WTC11 (cell line): ENCODE results near the gene FBXO28.

Experiments used
- ELF4 ChIP-seq: sonication (generic); formaldehyde crosslinking; IDR thresholded peaks from 2 replicates; pipeline ENCODE4 v1.8.1; 2022; ENCODE audit warnings: low read depth, mild to moderate bottlenecking, moderate library complexity, missing genetic modification reagents
- IRF2 ChIP-seq: sonication (generic); formaldehyde crosslinking; IDR thresholded peaks from 2 replicates; pipeline ENCODE4 v1.8.0; 2022; ENCODE audit warnings: low read depth, missing genetic modification reagents, borderline replicate concordance
- RELA ChIP-seq: sonication (generic); formaldehyde crosslinking; IDR thresholded peaks from 2 replicates; pipeline ENCODE4 v1.8.1; 2022; ENCODE audit warnings: missing genetic modification reagents, mild to moderate bottlenecking, borderline replicate concordance
- SMAD4 ChIP-seq: sonication (generic); formaldehyde crosslinking; IDR thresholded peaks from 2 replicates; pipeline ENCODE4 v1.8.0; 2022; ENCODE audit warnings: mild to moderate bottlenecking, missing genetic modification reagents
- ZNF263 ChIP-seq: sonication (generic); formaldehyde crosslinking; IDR thresholded peaks from 2 replicates; pipeline ENCODE4 v1.8.1; 2022; ENCODE audit warnings: low read depth, mild to moderate bottlenecking, moderate library complexity, missing genetic modification reagents
- TF ChIP-seq, protein P1 (sequence below): fragments of 200-600 bp; IDR thresholded peaks from 2 replicates; pipeline ENCODE4 v1.8.0; 2022; ENCODE audit warnings: antibody characterized with exemption
- TF ChIP-seq, protein P2 (sequence below): sonication (generic); formaldehyde crosslinking; IDR thresholded peaks from 2 replicates; pipeline ENCODE4 v1.8.1; 2023; ENCODE audit warnings: mild to moderate bottlenecking, moderate library complexity, missing genetic modification reagents
- TF ChIP-seq, protein P3 (sequence below): sonication (generic); formaldehyde crosslinking; IDR thresholded peaks from 2 replicates; pipeline ENCODE4 v1.8.0; 2023; ENCODE audit warnings: missing genetic modification reagents
- TF ChIP-seq, protein P4 (sequence below): sonication (generic); formaldehyde crosslinking; conservative IDR thresholded peaks from 2 replicates; pipeline ENCODE4 v1.8.1; 2023; ENCODE audit warnings: mild to moderate bottlenecking, low read depth, missing genetic modification reagents, moderate library complexity
- TF ChIP-seq, protein P5 (sequence below): sonication (generic); formaldehyde crosslinking; IDR thresholded peaks from 2 replicates; pipeline ENCODE4 v1.8.0; 2022; ENCODE audit warnings: missing genetic modification reagents
- TF ChIP-seq, protein P6 (sequence below): sonication (generic); formaldehyde crosslinking; IDR thresholded peaks from 2 replicates; pipeline ENCODE4 v1.8.1; 2022; ENCODE audit warnings: low read depth, mild to moderate bottlenecking, moderate library complexity, missing genetic modification reagents, borderline replicate concordance
- TF ChIP-seq, protein P7 (sequence below): sonication (generic); formaldehyde crosslinking; IDR thresholded peaks from 2 replicates; pipeline ENCODE4 v1.8.1; 2022; ENCODE audit warnings: missing genetic modification reagents, borderline replicate concordance
- TF ChIP-seq, protein P8 (sequence below): sonication (generic); formaldehyde crosslinking; IDR thresholded peaks from 2 replicates; pipeline ENCODE4 v1.8.1; 2023; ENCODE audit warnings: mild to moderate bottlenecking, missing genetic modification reagents, borderline replicate concordance

DNA sequence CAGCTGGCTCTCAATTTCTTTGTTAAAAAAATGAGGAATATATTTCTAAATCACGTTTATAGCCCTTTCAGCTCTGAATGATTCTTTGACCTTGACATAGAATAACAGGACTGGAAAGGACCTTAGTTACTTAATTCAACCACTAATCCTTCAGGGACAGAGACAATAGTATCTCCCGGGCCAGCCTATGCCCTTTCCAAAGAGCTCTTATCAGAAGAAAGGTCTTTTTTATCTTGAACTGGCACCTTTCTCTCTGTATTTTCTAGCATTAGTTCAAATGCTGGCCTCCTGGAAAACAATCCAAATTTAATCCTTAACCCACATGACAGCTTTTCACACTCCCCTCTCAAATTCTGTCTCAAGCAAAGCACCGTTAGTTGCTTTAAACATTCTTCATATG lies 44.8 kb upstream of the FBXO28 start:
- TF ChIP-seq, protein P1, sequence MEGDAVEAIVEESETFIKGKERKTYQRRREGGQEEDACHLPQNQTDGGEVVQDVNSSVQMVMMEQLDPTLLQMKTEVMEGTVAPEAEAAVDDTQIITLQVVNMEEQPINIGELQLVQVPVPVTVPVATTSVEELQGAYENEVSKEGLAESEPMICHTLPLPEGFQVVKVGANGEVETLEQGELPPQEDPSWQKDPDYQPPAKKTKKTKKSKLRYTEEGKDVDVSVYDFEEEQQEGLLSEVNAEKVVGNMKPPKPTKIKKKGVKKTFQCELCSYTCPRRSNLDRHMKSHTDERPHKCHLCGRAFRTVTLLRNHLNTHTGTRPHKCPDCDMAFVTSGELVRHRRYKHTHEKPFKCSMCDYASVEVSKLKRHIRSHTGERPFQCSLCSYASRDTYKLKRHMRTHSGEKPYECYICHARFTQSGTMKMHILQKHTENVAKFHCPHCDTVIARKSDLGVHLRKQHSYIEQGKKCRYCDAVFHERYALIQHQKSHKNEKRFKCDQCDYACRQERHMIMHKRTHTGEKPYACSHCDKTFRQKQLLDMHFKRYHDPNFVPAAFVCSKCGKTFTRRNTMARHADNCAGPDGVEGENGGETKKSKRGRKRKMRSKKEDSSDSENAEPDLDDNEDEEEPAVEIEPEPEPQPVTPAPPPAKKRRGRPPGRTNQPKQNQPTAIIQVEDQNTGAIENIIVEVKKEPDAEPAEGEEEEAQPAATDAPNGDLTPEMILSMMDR, result no peak
- TF ChIP-seq, protein P2, sequence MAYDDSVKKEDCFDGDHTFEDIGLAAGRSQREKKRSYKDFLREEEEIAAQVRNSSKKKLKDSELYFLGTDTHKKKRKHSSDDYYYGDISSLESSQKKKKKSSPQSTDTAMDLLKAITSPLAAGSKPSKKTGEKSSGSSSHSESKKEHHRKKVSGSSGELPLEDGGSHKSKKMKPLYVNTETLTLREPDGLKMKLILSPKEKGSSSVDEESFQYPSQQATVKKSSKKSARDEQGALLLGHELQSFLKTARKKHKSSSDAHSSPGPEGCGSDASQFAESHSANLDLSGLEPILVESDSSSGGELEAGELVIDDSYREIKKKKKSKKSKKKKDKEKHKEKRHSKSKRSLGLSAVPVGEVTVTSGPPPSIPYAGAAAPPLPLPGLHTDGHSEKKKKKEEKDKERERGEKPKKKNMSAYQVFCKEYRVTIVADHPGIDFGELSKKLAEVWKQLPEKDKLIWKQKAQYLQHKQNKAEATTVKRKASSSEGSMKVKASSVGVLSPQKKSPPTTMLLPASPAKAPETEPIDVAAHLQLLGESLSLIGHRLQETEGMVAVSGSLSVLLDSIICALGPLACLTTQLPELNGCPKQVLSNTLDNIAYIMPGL (CRISPR knock-in tag), result no peak
- no peak for TF ChIP-seq RELA (CRISPR knock-in tag)
- TF ChIP-seq, protein P3, sequence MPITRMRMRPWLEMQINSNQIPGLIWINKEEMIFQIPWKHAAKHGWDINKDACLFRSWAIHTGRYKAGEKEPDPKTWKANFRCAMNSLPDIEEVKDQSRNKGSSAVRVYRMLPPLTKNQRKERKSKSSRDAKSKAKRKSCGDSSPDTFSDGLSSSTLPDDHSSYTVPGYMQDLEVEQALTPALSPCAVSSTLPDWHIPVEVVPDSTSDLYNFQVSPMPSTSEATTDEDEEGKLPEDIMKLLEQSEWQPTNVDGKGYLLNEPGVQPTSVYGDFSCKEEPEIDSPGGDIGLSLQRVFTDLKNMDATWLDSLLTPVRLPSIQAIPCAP (CRISPR knock-in tag), result no peak
- TF ChIP-seq, protein P4, sequence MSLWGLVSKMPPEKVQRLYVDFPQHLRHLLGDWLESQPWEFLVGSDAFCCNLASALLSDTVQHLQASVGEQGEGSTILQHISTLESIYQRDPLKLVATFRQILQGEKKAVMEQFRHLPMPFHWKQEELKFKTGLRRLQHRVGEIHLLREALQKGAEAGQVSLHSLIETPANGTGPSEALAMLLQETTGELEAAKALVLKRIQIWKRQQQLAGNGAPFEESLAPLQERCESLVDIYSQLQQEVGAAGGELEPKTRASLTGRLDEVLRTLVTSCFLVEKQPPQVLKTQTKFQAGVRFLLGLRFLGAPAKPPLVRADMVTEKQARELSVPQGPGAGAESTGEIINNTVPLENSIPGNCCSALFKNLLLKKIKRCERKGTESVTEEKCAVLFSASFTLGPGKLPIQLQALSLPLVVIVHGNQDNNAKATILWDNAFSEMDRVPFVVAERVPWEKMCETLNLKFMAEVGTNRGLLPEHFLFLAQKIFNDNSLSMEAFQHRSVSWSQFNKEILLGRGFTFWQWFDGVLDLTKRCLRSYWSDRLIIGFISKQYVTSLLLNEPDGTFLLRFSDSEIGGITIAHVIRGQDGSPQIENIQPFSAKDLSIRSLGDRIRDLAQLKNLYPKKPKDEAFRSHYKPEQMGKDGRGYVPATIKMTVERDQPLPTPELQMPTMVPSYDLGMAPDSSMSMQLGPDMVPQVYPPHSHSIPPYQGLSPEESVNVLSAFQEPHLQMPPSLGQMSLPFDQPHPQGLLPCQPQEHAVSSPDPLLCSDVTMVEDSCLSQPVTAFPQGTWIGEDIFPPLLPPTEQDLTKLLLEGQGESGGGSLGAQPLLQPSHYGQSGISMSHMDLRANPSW (CRISPR knock-in tag), result no peak
- no peak for TF ChIP-seq ZNF263 (CRISPR knock-in tag)
- no peak for TF ChIP-seq SMAD4
- TF ChIP-seq ELF4, result no peak
- TF ChIP-seq, protein P5, sequence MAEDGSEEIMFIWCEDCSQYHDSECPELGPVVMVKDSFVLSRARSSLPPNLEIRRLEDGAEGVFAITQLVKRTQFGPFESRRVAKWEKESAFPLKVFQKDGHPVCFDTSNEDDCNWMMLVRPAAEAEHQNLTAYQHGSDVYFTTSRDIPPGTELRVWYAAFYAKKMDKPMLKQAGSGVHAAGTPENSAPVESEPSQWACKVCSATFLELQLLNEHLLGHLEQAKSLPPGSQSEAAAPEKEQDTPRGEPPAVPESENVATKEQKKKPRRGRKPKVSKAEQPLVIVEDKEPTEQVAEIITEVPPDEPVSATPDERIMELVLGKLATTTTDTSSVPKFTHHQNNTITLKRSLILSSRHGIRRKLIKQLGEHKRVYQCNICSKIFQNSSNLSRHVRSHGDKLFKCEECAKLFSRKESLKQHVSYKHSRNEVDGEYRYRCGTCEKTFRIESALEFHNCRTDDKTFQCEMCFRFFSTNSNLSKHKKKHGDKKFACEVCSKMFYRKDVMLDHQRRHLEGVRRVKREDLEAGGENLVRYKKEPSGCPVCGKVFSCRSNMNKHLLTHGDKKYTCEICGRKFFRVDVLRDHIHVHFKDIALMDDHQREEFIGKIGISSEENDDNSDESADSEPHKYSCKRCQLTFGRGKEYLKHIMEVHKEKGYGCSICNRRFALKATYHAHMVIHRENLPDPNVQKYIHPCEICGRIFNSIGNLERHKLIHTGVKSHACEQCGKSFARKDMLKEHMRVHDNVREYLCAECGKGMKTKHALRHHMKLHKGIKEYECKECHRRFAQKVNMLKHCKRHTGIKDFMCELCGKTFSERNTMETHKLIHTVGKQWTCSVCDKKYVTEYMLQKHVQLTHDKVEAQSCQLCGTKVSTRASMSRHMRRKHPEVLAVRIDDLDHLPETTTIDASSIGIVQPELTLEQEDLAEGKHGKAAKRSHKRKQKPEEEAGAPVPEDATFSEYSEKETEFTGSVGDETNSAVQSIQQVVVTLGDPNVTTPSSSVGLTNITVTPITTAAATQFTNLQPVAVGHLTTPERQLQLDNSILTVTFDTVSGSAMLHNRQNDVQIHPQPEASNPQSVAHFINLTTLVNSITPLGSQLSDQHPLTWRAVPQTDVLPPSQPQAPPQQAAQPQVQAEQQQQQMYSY, result no peak
- TF ChIP-seq, protein P6, sequence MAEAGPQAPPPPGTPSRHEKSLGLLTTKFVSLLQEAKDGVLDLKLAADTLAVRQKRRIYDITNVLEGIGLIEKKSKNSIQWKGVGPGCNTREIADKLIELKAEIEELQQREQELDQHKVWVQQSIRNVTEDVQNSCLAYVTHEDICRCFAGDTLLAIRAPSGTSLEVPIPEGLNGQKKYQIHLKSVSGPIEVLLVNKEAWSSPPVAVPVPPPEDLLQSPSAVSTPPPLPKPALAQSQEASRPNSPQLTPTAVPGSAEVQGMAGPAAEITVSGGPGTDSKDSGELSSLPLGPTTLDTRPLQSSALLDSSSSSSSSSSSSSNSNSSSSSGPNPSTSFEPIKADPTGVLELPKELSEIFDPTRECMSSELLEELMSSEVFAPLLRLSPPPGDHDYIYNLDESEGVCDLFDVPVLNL (CRISPR knock-in tag), result no peak
- TF ChIP-seq, protein P7, sequence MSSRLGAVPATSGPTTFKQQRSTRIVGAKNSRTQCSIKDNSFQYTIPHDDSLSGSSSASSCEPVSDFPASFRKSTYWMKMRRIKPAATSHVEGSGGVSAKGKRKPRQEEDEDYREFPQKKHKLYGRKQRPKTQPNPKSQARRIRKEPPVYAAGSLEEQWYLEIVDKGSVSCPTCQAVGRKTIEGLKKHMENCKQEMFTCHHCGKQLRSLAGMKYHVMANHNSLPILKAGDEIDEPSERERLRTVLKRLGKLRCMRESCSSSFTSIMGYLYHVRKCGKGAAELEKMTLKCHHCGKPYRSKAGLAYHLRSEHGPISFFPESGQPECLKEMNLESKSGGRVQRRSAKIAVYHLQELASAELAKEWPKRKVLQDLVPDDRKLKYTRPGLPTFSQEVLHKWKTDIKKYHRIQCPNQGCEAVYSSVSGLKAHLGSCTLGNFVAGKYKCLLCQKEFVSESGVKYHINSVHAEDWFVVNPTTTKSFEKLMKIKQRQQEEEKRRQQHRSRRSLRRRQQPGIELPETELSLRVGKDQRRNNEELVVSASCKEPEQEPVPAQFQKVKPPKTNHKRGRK, result no peak
- no peak for TF ChIP-seq IRF2 (CRISPR knock-in tag)
- TF ChIP-seq, protein P8, sequence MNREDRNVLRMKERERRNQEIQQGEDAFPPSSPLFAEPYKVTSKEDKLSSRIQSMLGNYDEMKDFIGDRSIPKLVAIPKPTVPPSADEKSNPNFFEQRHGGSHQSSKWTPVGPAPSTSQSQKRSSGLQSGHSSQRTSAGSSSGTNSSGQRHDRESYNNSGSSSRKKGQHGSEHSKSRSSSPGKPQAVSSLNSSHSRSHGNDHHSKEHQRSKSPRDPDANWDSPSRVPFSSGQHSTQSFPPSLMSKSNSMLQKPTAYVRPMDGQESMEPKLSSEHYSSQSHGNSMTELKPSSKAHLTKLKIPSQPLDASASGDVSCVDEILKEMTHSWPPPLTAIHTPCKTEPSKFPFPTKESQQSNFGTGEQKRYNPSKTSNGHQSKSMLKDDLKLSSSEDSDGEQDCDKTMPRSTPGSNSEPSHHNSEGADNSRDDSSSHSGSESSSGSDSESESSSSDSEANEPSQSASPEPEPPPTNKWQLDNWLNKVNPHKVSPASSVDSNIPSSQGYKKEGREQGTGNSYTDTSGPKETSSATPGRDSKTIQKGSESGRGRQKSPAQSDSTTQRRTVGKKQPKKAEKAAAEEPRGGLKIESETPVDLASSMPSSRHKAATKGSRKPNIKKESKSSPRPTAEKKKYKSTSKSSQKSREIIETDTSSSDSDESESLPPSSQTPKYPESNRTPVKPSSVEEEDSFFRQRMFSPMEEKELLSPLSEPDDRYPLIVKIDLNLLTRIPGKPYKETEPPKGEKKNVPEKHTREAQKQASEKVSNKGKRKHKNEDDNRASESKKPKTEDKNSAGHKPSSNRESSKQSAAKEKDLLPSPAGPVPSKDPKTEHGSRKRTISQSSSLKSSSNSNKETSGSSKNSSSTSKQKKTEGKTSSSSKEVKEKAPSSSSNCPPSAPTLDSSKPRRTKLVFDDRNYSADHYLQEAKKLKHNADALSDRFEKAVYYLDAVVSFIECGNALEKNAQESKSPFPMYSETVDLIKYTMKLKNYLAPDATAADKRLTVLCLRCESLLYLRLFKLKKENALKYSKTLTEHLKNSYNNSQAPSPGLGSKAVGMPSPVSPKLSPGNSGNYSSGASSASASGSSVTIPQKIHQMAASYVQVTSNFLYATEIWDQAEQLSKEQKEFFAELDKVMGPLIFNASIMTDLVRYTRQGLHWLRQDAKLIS (CRISPR knock-in tag), result no peak
